ENCODE data around the gene KRTCAP2.
"Not testable (repeated sequence)": the region's sequence is repeated elsewhere in the genome, so short reads cannot be mapped to it uniquely, and the experiment has no call there.

Gene KRTCAP2

GRCh38 chr1:155172732-155173477 is at the start of gene KRTCAP2:
Gene KRTCAP2, minus strand, starts transcription at chr1:155173304. Its CDS starts 80 bp downstream, at chr1:155173224.
- DNase-seq (ENCODE audit: low read depth): peak; percentile 95

GRCh38 chr1:155220211-155220965 is 47.3 kb upstream of the KRTCAP2 start:
- not testable (repeated sequence) for DNase-seq (ENCODE audit: low read depth)

DNA sequence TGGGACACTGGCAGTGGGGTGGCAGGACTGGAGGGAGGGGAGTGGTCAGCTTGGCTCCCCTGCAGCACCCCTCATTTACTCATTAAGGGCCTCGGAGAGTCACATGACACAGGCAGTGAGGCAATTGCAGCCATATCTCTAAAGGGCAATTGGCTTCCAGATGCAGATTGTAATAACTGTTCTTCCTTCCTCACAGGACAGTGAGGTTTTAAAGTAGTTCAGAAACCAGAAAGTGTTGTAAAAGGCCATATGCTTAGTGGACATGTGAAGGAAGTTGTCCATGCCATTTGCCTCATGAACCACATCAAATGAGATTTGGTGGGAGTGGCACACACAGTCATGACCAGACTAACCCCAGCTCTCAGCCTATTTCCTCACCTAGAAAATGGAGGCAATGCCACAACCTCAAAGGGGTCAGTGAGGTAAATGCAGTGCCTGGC is 46.5 kb upstream of the KRTCAP2 start:
- no peak for DNase-seq (ENCODE audit: low read depth)

- DNase-seq (ENCODE audit: low read depth): peak; percentile 54
Observed at GRCh38 chr1:155218854-155219591, 45.9 kb upstream of the KRTCAP2 start.

DNA sequence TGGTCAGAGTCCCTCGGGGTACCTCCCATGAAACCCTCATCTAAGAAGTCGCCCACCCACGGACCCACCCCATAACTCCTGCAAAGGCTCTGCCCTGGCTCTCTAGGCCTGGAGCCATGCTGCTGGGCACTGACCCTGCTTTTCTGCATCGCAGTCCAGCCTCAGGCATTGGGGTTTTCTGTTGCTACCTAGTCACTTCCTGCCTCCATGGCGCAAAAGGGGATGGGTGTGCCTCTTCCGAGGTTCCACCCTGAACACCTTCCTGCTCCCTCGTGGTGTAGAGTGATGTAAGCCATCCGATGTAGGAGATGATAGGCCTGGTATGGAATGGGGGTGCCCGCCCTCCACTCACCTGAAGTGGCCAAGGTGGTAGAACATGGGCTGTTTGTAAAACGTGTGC is 41.6 kb upstream of the KRTCAP2 start:
- not testable (repeated sequence) for DNase-seq (ENCODE audit: low read depth)

DNA sequence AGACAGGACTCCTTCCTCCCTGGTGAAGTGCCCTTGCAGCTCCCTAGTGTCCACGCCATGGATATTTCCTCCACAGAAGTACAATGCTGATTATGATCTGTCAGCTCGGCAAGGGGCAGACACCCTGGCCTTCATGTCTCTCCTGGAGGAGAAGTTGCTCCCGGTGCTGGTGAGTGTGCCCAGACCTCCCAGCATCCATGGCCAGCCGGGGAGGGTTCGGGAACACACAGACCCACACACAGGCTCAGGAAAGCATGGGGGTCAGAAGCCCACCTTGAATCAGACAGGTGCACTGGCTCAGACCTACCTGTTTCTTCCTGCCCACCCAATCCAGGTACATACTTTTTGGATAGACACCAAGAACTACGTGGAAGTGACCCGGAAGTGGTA is 38.9 kb upstream of the KRTCAP2 start:
- DNase-seq (ENCODE audit: low read depth): not testable (repeated sequence)

DNA sequence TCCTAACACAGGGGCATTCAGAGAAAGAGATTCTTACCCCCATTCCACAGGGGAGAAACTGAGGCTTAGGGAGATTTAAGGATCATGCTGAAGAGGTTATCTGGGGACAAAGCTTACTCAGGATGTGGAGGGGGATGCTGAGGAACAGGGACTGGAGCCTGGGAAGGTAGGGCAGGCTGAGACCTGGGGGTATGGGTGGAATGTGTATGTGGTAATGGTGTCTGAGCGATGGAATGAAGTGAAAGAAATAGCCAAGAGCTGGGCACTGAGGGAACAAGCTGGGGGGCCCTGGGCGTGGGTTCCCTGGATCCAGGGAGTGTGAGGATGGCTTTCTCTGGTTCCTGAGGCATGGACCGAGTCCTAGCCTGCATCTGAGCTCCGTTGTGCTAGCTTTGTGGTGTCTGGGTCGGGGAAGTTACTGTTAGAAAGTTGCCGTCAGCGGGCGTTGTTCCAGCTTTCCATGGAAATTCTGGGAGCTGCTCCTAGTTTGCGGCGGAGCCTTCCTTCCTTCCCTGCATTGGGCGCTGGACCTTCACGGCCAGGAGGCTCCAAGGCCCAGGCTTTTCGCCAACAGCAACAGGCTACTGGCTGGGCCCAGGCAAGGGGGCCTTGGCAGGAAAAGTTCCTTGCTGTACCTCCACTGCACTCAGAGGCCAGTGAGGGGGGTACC is 38.4 kb upstream of the KRTCAP2 start:
- not testable (repeated sequence) for DNase-seq (ENCODE audit: low read depth)

- DNase-seq (ENCODE audit: low read depth): no peak
Observed at GRCh38 chr1:155210314-155211104, 37.4 kb upstream of the KRTCAP2 start.

- no peak for DNase-seq (ENCODE audit: low read depth)
Observed at GRCh38 chr1:155209312-155209721, 36.2 kb upstream of the KRTCAP2 start.

DNA sequence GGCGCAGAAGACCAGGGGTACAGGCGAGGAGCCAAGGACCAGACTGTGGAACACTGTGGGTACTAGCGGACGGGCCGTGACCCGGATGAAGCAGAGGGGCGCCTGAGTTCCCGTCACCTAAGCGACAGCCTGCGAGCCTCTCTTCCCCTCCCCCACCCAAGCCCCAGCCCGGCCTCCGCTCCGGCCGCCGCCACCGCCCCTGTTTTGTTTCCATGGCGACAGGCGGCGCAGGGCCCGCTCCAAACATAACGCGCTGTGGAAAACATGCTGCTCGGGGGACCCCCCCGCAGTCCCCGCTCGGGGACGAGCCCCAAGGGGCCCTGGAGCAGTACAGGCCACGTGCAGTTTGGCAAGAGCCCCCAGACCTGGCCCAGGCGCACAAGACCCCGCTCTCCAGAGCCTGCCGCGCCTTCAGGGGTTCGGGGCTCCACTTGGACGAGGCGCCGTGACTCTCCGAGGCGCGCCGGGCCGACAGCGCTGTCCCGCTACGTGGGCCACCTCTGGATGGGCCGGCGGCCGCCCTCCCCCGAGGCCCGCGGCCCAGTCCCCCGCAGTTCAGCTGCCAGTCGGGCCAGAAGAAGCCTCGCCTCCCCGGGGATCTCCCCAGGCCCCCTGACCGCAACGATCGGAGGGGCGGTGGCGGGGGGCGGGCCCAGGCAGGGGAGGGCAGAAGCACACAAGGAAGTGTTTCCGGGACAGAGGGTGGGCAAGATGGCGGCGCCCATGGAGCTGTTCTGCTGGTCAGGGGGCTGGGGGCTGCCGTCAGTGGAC is 35.6 kb upstream of the KRTCAP2 start, which contains the start of gene MTX1:
TSS of gene MTX1 (plus strand) at position 155 of the 771 bp plus-strand sequence. CDS start at position 265, 110 bp downstream.
- peak; percentile 93 for DNase-seq (ENCODE audit: low read depth)

DNA sequence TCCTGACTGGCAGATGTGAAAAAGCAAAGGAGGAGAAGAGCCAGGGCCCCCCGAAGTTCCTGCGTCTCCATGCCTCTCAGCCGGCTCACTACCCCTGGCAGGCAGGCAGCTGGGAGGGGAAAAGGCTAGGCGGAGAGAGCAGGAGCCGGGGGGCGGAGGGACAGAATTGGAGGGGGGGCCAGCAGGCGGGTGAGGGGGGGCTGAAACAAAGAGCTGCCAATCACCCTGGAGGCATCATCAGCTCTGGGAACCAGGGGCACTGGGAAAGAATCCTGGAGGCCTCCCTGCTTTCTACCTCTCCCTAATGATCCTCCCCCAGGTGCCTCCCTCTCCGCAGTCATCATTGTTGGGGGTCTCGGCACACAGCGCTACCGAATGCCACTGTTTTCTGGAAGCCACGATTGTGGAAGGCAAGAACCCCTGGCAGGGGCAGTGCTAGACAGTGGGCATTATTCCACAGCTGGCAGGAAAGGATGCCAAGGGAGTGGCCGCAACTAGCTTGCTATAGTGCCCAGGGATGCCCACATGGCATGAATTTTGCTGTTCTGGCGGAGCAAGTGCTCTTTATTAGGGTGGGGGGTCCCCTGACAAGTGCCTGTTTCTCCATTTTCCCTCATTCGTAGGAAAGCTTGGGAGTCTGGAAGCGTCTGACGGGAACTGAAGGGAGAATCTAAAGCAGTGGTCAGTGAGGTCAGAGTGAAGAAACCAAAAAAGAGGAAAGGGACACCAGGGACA is 34.9 kb upstream of the KRTCAP2 start, which contains the start of gene THBS3:
TSS of gene THBS3 (minus strand) at position 92 of the 735 bp plus-strand sequence. CDS start at position 71, 21 bp downstream.
- DNase-seq (ENCODE audit: low read depth): peak; percentile 50

DNA sequence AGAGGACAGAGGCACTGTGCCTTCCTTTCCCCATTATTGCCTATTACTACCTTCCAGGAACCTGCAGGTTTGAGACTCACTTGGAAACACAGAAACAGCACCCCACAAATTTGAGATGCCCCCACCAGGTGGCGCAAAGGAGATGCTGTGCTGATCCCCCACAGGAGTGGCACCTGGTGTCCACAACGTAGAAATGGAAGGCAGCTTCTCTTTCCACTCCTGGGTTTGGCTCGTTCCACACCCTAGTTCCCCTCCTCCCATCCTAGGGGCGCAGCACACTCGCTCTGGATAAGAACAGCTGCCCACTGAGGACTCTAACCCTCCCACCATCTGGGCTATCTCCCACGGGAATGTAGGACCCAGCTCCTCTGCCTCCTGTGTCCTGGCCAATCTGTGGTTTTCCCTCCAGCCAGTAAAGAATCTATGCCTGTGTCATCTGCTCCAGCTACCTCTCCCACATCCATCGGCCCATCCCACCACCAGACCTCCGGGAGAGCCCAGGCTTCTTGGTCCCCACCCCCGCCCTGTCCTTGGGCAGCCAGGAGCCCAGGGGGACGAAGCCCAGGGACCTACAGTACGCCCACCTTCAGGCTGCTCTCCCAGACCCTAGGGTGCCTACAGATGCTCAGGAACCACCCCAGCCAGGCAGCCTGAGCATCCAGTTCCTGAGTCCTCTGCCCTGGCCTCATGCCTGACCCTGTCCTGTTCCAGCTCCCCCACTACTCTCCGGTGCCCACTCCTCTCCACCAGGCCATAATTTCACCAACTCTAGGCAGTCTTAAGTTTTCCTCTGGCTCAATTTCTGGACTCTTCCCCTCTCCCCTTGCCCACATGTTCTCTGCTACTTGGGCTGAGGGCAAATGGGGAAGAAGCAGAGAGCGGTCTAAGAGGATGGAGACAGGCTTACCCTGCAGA is 34.0 kb upstream of the KRTCAP2 start:
- peak; percentile 62 for DNase-seq (ENCODE audit: low read depth)

DNA sequence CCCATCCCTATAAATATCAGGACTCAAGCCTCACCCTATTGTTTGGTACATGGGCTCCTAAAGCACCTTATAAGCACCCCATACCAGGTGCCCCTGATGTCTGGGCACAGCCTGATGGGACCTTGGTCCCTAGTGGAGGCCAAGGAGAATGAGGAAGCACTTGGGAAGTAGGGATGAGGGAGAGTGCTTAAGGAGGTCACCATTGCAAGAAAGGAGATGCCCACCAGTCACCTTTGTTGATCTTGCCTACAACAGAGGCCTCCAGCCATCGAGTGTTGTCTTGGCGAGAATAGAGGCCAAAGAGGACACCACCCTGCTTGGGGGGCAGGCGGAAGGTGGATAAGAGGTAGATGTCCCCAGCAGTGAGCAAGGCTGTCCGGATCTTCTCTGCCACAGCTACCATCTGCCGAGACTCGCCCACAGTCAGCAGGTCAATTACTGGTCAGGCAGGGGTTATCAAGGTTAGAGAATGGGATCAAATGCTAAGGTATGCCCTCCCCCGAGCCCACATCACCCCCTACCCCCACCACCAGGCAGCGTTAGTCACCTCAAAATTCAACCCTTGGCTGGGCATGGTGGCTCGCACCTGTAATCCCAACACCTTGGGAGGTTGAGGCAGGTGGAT is 33.0 kb upstream of the KRTCAP2 start:
- no peak for DNase-seq (ENCODE audit: low read depth)

GRCh38 chr1:155205035-155205434 is 31.9 kb upstream of the KRTCAP2 start:
- no peak for DNase-seq (ENCODE audit: low read depth)

- DNase-seq (ENCODE audit: low read depth): no peak
Observed at GRCh38 chr1:155202731-155203515, 29.8 kb upstream of the KRTCAP2 start.

DNA sequence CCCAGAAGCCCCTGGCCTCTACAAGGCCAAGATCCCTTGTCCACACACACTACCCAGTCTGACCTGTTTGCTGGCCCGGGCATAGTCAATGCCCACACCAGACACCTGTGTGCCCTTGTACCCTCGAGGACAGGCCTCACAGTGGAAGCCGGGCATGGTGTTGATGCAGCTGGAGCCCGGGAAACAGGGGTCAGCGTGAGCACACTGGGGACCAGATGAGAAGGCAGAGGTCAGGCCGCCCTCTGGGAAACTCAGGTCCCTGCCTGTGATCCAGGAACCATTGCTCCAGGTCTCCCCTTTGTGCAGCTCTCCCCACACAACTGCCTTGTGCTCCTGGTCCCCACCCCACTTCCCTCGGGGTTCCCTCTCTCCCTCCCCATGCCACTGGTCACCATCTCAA is 29.1 kb upstream of the KRTCAP2 start:
- no peak for DNase-seq (ENCODE audit: low read depth)

- no peak for DNase-seq (ENCODE audit: low read depth)
Observed at GRCh38 chr1:155200920-155201319, 27.8 kb upstream of the KRTCAP2 start.
